K562 (cell line): ENCODE data around the gene UBE2C. TPM values are rescaled to one million over a fixed set of nuclear protein-coding genes. Genes with fewer than 3 reads are reported as not detected.

Experiments
- ATAC-seq: fragments of 200-7000 bp; cut with Tn5 transposase; 3 replicates; pipeline ENCODE4 v1.9.1; 2020; ENCODE audit warnings: moderate library complexity
- BruUV-seq: library from RNA; stranded (reverse); fragments of 400-500 nt; replicated peaks from 2 replicates; lab custom pipeline; 2021; lab: Mats Ljungman, UMichigan
- CTCF ChIA-PET: fragments of 300-600 bp; formaldehyde crosslinking; extraction: SDS; loops from one replicate; lab custom pipeline; 2021; ENCODE audit warnings: low intra/inter-chr PET ratio; lab: Yijun Ruan, JAX
- POLR2A ChIA-PET: fragments of 300-600, 350-650 bp; sonication (Branson Sonifier 250); formaldehyde crosslinking; extraction: SDS; loops from one replicate; lab custom pipeline; 2021; ENCODE audit warnings: antibody characterized with exemption, inconsistent platforms; lab: Yijun Ruan, JAX
- DNase-seq, 4 experiments: peaks; one replicate each; pipeline versions ENCODE4 v3.0.0 to v3.0.0-alpha.2; 2011 to 2018; ENCODE audit warnings: low spot score in 3 of 4, mixed read lengths in 3 of 4; ENCODE audit errors: extremely low read depth in 1 of 4
- FAIRE-seq: peaks from 2 replicates; lab custom pipeline; 2011; peaks lifted over from hg19 to GRCh38; lab: Jason Lieb, UNC
- H2AFZ ChIP-seq: 2 replicates; pipeline ENCODE4 v1.6.0; 2011; ENCODE audit warnings: low read depth, low read length, control low read depth, inconsistent platforms
- H3K27ac ChIP-seq: fragments of 200-600 bp; 3 replicates; pipeline ENCODE4 v1.8.0; 2011; ENCODE audit warnings: low read depth, mild to moderate bottlenecking, control low read depth, inconsistent platforms, low read length, moderate library complexity, mixed read lengths; ENCODE audit errors: extremely low read depth
- H3K27me3 ChIP-seq, 2 experiments: fragments of 300-600 bp in 1 of 2; 2 replicates in 1 of 2; 3 replicates in 1 of 2; pipeline versions ENCODE4 v1.6.0 to v1.8.0; 2011; ENCODE audit warnings: inconsistent platforms in 2 of 2, low read length in 2 of 2, mild to moderate bottlenecking in 1 of 2, mixed read lengths in 1 of 2, moderate library complexity in 1 of 2; ENCODE audit not compliant: control insufficient read depth in 2 of 2, insufficient read depth in 2 of 2
- H3K36me3 ChIP-seq: fragments of 300-600 bp; 3 replicates; pipeline ENCODE4 v1.8.0; 2011; ENCODE audit warnings: mild to moderate bottlenecking, low read length, inconsistent platforms; ENCODE audit not compliant: control insufficient read depth, insufficient read depth
- H3K4me1 ChIP-seq, 2 experiments: fragments of 200-600 bp in 1 of 2; replicated peaks in 1 of 2; 2 replicates in 1 of 2; 3 replicates in 1 of 2; pipeline versions ENCODE4 v1.5.1 to v1.8.0; 2011; ENCODE audit warnings: inconsistent platforms in 2 of 2, low read length in 2 of 2, mild to moderate bottlenecking in 1 of 2, mixed read lengths in 1 of 2, moderate library complexity in 1 of 2; ENCODE audit not compliant: control insufficient read depth in 2 of 2, insufficient read depth in 2 of 2
- H3K4me2 ChIP-seq: 2 replicates; pipeline ENCODE4 v1.6.1; 2011; ENCODE audit warnings: low read length, control low read depth, inconsistent platforms, mixed read lengths; ENCODE audit not compliant: insufficient read depth
- H3K4me3 ChIP-seq: fragments of 200-600 bp; sonication (generic), shearing (Covaris generic); 2 replicates; pipeline ENCODE4 v1.5.1; 2016; ENCODE audit warnings: control low read depth, inconsistent platforms
- H3K79me2 ChIP-seq: fragments of 200-600 bp; 3 replicates; pipeline ENCODE4 v1.8.0; 2011; ENCODE audit warnings: low read length, inconsistent platforms; ENCODE audit not compliant: control insufficient read depth, insufficient read depth
- H3K9ac ChIP-seq, 2 experiments: 2 replicates each; pipeline versions ENCODE4 v1.6.0 to v1.6.1; 2011; ENCODE audit warnings: low read depth in 2 of 2, low read length in 2 of 2, control low read depth in 1 of 2, inconsistent platforms in 1 of 2, mild to moderate bottlenecking in 1 of 2, mixed read lengths in 1 of 2; ENCODE audit not compliant: insufficient read depth in 1 of 2
- H3K9me1 ChIP-seq: one replicate; pipeline ENCODE4 v1.6.0; 2011; ENCODE audit warnings: inconsistent platforms, mild to moderate bottlenecking, low read length, moderate library complexity; ENCODE audit not compliant: control insufficient read depth, insufficient read depth
- H3K9me3 ChIP-seq: replicated peaks from 2 replicates; pipeline ENCODE4 v1.5.1; 2011; ENCODE audit warnings: low read depth, low read length, inconsistent platforms; ENCODE audit not compliant: control insufficient read depth, insufficient read depth
- H4K20me1 ChIP-seq: replicated peaks from 2 replicates; pipeline ENCODE4 v1.6.1; 2011; ENCODE audit warnings: low read length, inconsistent platforms, mixed read lengths; ENCODE audit not compliant: control insufficient read depth, insufficient read depth
- CBFA2T2 ChIP-seq: fragments of 450-650 bp; conservative IDR thresholded peaks from 2 replicates; pipeline ENCODE4 v1.6.1; 2017; ENCODE audit warnings: mild to moderate bottlenecking
- CTBP1 ChIP-seq: fragments of 450-650 bp; IDR thresholded peaks from 2 replicates; pipeline ENCODE4 v1.6.1; 2016; ENCODE audit warnings: borderline replicate concordance
- ESRRA ChIP-seq: fragments of 450-650 bp; IDR thresholded peaks from 2 replicates; pipeline ENCODE4 v1.6.1; 2014; ENCODE audit warnings: low read depth, mild to moderate bottlenecking, moderate library complexity, borderline replicate concordance
- FOSL1 ChIP-seq: fragments of 200-800 bp; sonication (Bioruptor generic); conservative IDR thresholded peaks from 2 replicates; pipeline ENCODE4 v1.6.1; 2016; ENCODE audit warnings: missing genetic modification characterization, missing compliant biosample characterization
- FOXA3 ChIP-seq, 2 experiments: fragments of 450-650 bp in 1 of 2; sonication (generic) in 1 of 2; formaldehyde crosslinking; IDR thresholded peaks in 1 of 2; conservative IDR thresholded peaks in 1 of 2; 2 replicates each; pipeline versions ENCODE4 v1.4.0 to v1.8.0; 2020 to 2022; ENCODE audit warnings: mild to moderate bottlenecking in 2 of 2, missing genetic modification reagents in 1 of 2
- KDM1A ChIP-seq, 2 experiments: fragments of 450-650 bp; IDR thresholded peaks; 2 replicates each; pipeline ENCODE4 v1.6.1; 2016; ENCODE audit warnings: mild to moderate bottlenecking in 2 of 2
- KHSRP ChIP-seq: fragments of 450-650 bp; IDR thresholded peaks from 2 replicates; pipeline ENCODE4 v1.6.1; 2017
- MED1 ChIP-seq: sonication (generic); formaldehyde crosslinking; IDR thresholded peaks from 2 replicates; pipeline ENCODE4 v1.8.1; 2023; ENCODE audit warnings: missing genetic modification reagents, borderline replicate concordance
- NFE2L1 ChIP-seq: fragments of 450-650 bp; IDR thresholded peaks from 2 replicates; pipeline ENCODE4 v1.6.1; 2016; ENCODE audit warnings: missing genetic modification characterization, low read depth, mild to moderate bottlenecking, missing compliant biosample characterization, moderate library complexity, borderline replicate concordance
- ZNF253 ChIP-seq: fragments of 250-450 bp; sonication (Bioruptor Pico); conservative IDR thresholded peaks from 2 replicates; pipeline ENCODE4 v1.6.1; 2021; ENCODE audit warnings: mild to moderate bottlenecking
- WGBS: fragments of 100-300 bp; shearing (Covaris generic); methylation state at CpG from one replicate; pipeline ENCODE4 v1.1.6; 2016; ENCODE audit warnings: low coverage, mixed read lengths; ENCODE audit not compliant: insufficient coverage; ENCODE audit errors: missing lambda C conversion rate; 5-methylcytosine and 5-hydroxymethylcytosine counted together
- in situ Hi-C: fragments of 300-500 bp; cut with MboI; formaldehyde crosslinking; loops from 4 replicates; pipeline ENCODE4 v1.15.0; 2018; ENCODE audit warnings: inconsistent platforms, mixed read lengths
- intact Hi-C: fragments of 100-400 bp; cut with micrococcal nuclease; formaldehyde crosslinking; loops from 2 replicates; pipeline ENCODE4 v1.14.2; 2022
- polyA plus RNA-seq, 8 experiments: library from polyadenylated mRNA; depleted of rRNA in 4 of 8; stranded (reverse) in 5 of 8; unstranded in 3 of 8; fragments of >200 nt; fragmentation: Nextera tagmentation in 2 of 8; fragmentation: Illumina TruSeq in 1 of 8; extraction: Ambion mirVana in 2 of 8; extraction: Trizol in 1 of 8; gene quantifications; 2 replicates each; pipeline versions ENCODE4 v1.2.1 to v1.2.3, GENCODE V29; 2011 to 2014; ENCODE audit warnings: inconsistent platforms in 1 of 8, missing spikeins in 1 of 8
- total RNA-seq, 7 experiments: library from RNA; depleted of rRNA in 6 of 7; stranded (reverse); fragments of >200 nt in 6 of 7; fragmentation: Illumina TruSeq in 2 of 7; extraction: Trizol in 2 of 7; gene quantifications; 2 replicates each; pipeline versions ENCODE4 v1.2.1 to v1.2.3, GENCODE V29; 2011 to 2021; ENCODE audit warnings: low replicate concordance in 1 of 7
- TF ChIP-seq, protein P1 (sequence below): fragments of 250-450 bp; sonication (Bioruptor Pico); IDR thresholded peaks from 2 replicates; pipeline ENCODE4 v1.8.0; 2022; ENCODE audit warnings: moderate library complexity, mild to moderate bottlenecking, inconsistent platforms
- TF ChIP-seq, protein P2 (sequence below), 2 experiments: IDR thresholded peaks in 1 of 2; conservative IDR thresholded peaks in 1 of 2; 2 replicates each; pipeline ENCODE4 v1.6.1; 2016; ENCODE audit warnings: low read depth in 2 of 2, mild to moderate bottlenecking in 1 of 2, missing compliant biosample characterization in 1 of 2, missing genetic modification characterization in 1 of 2, moderate library complexity in 1 of 2
- TF ChIP-seq, protein P3 (sequence below): fragments of 450-650 bp; IDR thresholded peaks from 2 replicates; pipeline ENCODE4 v1.6.1; 2018; ENCODE audit not compliant: partially characterized antibody

UBE2C gene
- total and polyA plus RNA-seq, 9 of the 15 experiments (the other 6 are each of a cell fraction or from before 2014, with no cell fraction given), result 0.51 to 1.6 (median 0.69) TPM

DNA sequence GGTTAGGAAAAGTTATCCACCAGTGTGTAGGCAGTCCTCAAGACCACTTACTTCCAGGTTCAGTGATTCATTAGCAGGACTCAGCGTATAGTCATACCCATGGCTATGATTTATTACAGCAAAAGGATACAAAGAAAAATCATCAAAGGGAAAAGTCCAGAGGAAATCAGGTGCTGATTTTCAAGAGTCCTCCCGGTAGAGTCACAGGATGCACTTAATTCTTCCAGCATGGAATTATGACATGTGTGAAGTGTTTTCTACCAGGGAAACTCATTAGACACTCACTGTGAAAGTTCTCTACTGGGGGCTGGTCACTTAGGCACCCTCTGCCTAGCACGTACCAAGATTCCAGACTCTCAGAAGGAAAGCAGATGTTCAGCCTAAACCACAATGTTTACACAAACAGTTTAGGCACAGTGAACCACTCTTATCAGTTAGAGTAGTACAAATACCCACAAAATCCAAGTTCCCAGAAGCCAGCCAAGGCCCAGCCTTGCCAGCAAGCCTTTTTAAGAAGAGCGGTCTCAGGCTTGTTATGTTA, 31.0 kb upstream of the UBE2C start:
- Histone ChIP-seq H3K4me3 (no peak overlapping the region), H3K36me3 (no peaks in the 10 kb centered on the region), H3K9me3 (no peaks in the 10 kb centered on the region), H3K4me1 (peaks cover 0 to 19% of the 10 kb centered on the region in 2 experiments; a peak in 3 of 5 replicates), H3K27me3 (no peaks in the 10 kb centered on the region), H4K20me1 (no peaks in the 10 kb centered on the region), H3K9me1 (no peaks in the 10 kb centered on the region), H2AFZ (no peak overlapping the region), H3K79me2 (no peaks in the 10 kb centered on the region), H3K9ac (no peak overlapping the region), H3K4me2 (no peak overlapping the region), H3K27ac (no peak overlapping the region)
- CTCF ChIA-PET, result no interaction called here
- DNase-seq (no peak), ATAC-seq (no peak; the same call in 2 of the 3 replicates), FAIRE-seq (no peak)
- no TSS peak for BruUV-seq
- intact Hi-C loops, result no loop called here
- in situ Hi-C loops, result no loop called here
- 9% methylated on average over 4 of the region's 4 CpGs for WGBS
- POLR2A ChIA-PET, result no interaction called here
- TF ChIP-seq, protein P1, sequence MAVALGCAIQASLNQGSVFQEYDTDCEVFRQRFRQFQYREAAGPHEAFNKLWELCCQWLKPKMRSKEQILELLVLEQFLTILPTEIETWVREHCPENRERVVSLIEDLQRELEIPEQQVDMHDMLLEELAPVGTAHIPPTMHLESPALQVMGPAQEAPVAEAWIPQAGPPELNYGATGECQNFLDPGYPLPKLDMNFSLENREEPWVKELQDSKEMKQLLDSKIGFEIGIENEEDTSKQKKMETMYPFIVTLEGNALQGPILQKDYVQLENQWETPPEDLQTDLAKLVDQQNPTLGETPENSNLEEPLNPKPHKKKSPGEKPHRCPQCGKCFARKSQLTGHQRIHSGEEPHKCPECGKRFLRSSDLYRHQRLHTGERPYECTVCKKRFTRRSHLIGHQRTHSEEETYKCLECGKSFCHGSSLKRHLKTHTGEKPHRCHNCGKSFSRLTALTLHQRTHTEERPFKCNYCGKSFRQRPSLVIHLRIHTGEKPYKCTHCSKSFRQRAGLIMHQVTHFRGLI (CRISPR knock-in tag), result no peak
- peak; percentile 52 for TF ChIP-seq FOSL1
- TF ChIP-seq NFE2L1 (tag), result no peak
- TF ChIP-seq CTBP1, result peak; percentile 13; the same call in 1 of the 2 replicates
- TF ChIP-seq, protein P2, sequence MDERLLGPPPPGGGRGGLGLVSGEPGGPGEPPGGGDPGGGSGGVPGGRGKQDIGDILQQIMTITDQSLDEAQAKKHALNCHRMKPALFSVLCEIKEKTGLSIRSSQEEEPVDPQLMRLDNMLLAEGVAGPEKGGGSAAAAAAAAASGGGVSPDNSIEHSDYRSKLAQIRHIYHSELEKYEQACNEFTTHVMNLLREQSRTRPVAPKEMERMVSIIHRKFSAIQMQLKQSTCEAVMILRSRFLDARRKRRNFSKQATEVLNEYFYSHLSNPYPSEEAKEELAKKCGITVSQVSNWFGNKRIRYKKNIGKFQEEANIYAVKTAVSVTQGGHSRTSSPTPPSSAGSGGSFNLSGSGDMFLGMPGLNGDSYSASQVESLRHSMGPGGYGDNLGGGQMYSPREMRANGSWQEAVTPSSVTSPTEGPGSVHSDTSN (CRISPR knock-in tag; IDR thresholded peaks at IDR 0.05; ENCODE audit: low read depth), result no peak
- TF ChIP-seq, protein P2 (tag; conservative IDR thresholded peaks at IDR 0.05; ENCODE audit: low read depth), result 0 out of 2 replicates have a peak, but pooled peaks have one; percentile 25
- 0 out of 4 replicates have a peak, but pooled peaks of 1 of the 2 experiments have one; percentile 9 for TF ChIP-seq KDM1A (IDR thresholded peaks at IDR 0.05)
- TF ChIP-seq, protein P3, sequence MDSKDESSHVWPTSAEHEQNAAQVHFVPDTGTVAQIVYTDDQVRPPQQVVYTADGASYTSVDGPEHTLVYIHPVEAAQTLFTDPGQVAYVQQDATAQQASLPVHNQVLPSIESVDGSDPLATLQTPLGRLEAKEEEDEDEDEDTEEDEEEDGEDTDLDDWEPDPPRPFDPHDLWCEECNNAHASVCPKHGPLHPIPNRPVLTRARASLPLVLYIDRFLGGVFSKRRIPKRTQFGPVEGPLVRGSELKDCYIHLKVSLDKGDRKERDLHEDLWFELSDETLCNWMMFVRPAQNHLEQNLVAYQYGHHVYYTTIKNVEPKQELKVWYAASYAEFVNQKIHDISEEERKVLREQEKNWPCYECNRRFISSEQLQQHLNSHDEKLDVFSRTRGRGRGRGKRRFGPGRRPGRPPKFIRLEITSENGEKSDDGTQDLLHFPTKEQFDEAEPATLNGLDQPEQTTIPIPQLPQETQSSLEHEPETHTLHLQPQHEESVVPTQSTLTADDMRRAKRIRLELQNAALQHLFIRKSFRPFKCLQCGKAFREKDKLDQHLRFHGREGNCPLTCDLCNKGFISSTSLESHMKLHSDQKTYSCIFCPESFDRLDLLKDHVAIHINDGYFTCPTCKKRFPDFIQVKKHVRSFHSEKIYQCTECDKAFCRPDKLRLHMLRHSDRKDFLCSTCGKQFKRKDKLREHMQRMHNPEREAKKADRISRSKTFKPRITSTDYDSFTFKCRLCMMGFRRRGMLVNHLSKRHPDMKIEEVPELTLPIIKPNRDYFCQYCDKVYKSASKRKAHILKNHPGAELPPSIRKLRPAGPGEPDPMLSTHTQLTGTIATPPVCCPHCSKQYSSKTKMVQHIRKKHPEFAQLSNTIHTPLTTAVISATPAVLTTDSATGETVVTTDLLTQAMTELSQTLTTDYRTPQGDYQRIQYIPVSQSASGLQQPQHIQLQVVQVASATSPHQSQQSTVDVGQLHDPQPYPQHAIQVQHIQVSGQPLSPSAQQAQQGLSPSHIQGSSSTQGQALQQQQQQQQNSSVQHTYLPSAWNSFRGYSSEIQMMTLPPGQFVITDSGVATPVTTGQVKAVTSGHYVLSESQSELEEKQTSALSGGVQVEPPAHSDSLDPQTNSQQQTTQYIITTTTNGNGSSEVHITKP, result peak; percentile 27
- peak; percentile 24; the same call in 1 of the 2 replicates for TF ChIP-seq ESRRA
- 0 out of 2 replicates have a peak, but pooled peaks have one; percentile 5 for TF ChIP-seq CBFA2T2
- peak in 1 of 2 experiments; percentile 60; a peak in 1 of 4 replicates for TF ChIP-seq FOXA3 (CRISPR knock-in tag; conservative IDR thresholded peaks at IDR 0.05 in 1 of 2, IDR thresholded peaks at IDR 0.05 in 1 of 2)
- no peak for TF ChIP-seq ZNF253 (CRISPR knock-in tag)
- no peak for TF ChIP-seq MED1 (CRISPR knock-in tag)
- TF ChIP-seq KHSRP, result no peak
